OCI-LY1 (cell line): ENCODE data around the gene C20orf144.

ENCODE experiments used
- H2AFZ ChIP-seq: fragments of 200-600 bp; sonication (generic), shearing (Covaris generic); 2 replicates; pipeline ENCODE4 v1.6.0; 2014; ENCODE audit warnings: antibody characterized with exemption, mild to moderate bottlenecking, low read length
- H3F3A ChIP-seq: fragments of 200-600 bp; sonication (generic), shearing (Covaris generic); 2 replicates; pipeline ENCODE4 v1.6.0; 2014; ENCODE audit warnings: mild to moderate bottlenecking, antibody characterized with exemption, low read length, moderate library complexity; ENCODE audit not compliant: insufficient read depth
- H3K27ac ChIP-seq: fragments of 200-600 bp; sonication (generic); 2 replicates; pipeline ENCODE4 v1.5.1; 2014; ENCODE audit warnings: low read length, mixed run types, mild to moderate bottlenecking, low read depth; ENCODE audit not compliant: poor library complexity, severe bottlenecking
- H3K27me3 ChIP-seq: fragments of 200-600 bp; sonication (generic); 2 replicates; pipeline ENCODE4 v1.6.0; 2014; ENCODE audit warnings: antibody characterized with exemption, mild to moderate bottlenecking, low read length, moderate library complexity; ENCODE audit not compliant: insufficient read depth
- H3K36me3 ChIP-seq: fragments of 200-600 bp; sonication (generic); 2 replicates; pipeline ENCODE4 v1.6.1; 2014; ENCODE audit warnings: mild to moderate bottlenecking, antibody characterized with exemption, low read length, moderate library complexity, mixed read lengths; ENCODE audit not compliant: insufficient read depth
- H3K4me1 ChIP-seq: fragments of 200-600 bp; sonication (generic); 2 replicates; pipeline ENCODE4 v1.5.1; 2014; ENCODE audit warnings: mild to moderate bottlenecking, low read length, moderate library complexity; ENCODE audit not compliant: insufficient read depth, severe bottlenecking
- H3K4me2 ChIP-seq: fragments of 200-600 bp; sonication (generic), shearing (Covaris generic); 2 replicates; pipeline ENCODE4 v1.6.1; 2014; ENCODE audit warnings: low read length
- H3K4me3 ChIP-seq: fragments of 200-600 bp; sonication (generic); 2 replicates; pipeline ENCODE4 v1.5.1; 2014; ENCODE audit warnings: low read length, low read depth, mild to moderate bottlenecking, mixed read lengths; ENCODE audit not compliant: poor library complexity, severe bottlenecking
- H3K79me2 ChIP-seq: fragments of 200-600 bp; shearing (Covaris generic); 2 replicates; pipeline ENCODE4 v1.6.1; 2016; ENCODE audit warnings: mixed run types, low read length, mixed read lengths; ENCODE audit not compliant: insufficient read depth
- H3K9ac ChIP-seq: fragments of 200-600 bp; sonication (generic), shearing (Covaris generic); 2 replicates; pipeline ENCODE4 v1.6.1; 2014; ENCODE audit warnings: mild to moderate bottlenecking, low read length, mixed read lengths
- H3K9me2 ChIP-seq: fragments of 200-600 bp; sonication (generic), shearing (Covaris generic); 2 replicates; pipeline ENCODE4 v1.6.1; 2014; ENCODE audit warnings: low read depth, mild to moderate bottlenecking, low read length, mixed read lengths
- H3K9me3 ChIP-seq: fragments of 200-600 bp; shearing (Covaris generic); 2 replicates; pipeline ENCODE4 v1.6.1; 2014; ENCODE audit warnings: low read length, mixed read lengths
- H4K20me1 ChIP-seq: fragments of 200-600 bp; sonication (generic), shearing (Covaris generic); 2 replicates; pipeline ENCODE4 v1.6.0; 2016; ENCODE audit warnings: mild to moderate bottlenecking, low read length; ENCODE audit not compliant: insufficient read depth
- EZH2 ChIP-seq: fragments of 200-600 bp; sonication (generic), shearing (Covaris generic); IDR thresholded peaks from 2 replicates; pipeline ENCODE4 v1.8.0; 2017; ENCODE audit warnings: borderline replicate concordance, mixed run types, mild to moderate bottlenecking, antibody characterized with exemption, low read length, moderate library complexity, mixed read lengths
- TF ChIP-seq, protein P1 (sequence below): fragments of 200-600 bp; sonication (generic), shearing (Covaris generic); IDR thresholded peaks from 2 replicates; pipeline ENCODE4 v1.5.1; 2017; ENCODE audit warnings: mild to moderate bottlenecking, antibody characterized with exemption, low read length, moderate library complexity, mixed read lengths

Gene C20orf144

DNA sequence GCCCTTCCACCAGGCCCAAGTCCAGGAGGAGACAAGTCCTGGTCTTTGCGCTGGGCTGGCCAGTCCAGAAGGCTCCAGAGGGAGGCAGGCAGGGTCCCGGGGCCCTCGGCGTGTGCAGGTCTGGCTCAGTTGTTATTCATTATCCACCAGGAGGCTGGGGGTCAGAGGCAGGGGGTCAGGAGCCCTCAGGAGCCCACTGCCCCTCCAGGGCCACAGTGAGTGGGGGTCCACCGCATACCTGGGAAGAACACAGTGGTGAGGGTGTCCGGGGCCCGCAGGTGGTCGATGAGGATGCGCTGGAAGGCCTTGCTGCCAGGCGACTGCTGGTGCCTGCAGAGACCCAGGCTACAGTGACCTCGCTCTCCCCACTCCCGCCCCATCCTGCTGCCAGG is 4.4 kb upstream of the C20orf144 start:
- Histone ChIP-seq H3F3A (no peaks in the 10 kb centered on the region), H3K79me2 (no peaks in the 10 kb centered on the region), H3K36me3 (peaks cover 66% of the 10 kb centered on the region), H3K9me2 (no peaks in the 10 kb centered on the region), H3K4me2 (no peak overlapping the region), H3K27ac (no peak overlapping the region), H3K27me3 (no peaks in the 10 kb centered on the region), H3K9me3 (no peaks in the 10 kb centered on the region), H4K20me1 (no peaks in the 10 kb centered on the region), H3K4me1 (peaks cover 34% of the 10 kb centered on the region), H3K4me3 (no peak overlapping the region), H3K9ac (no peak overlapping the region), H2AFZ (no peak overlapping the region)
- no peak for TF ChIP-seq EZH2
- TF ChIP-seq, protein P1, sequence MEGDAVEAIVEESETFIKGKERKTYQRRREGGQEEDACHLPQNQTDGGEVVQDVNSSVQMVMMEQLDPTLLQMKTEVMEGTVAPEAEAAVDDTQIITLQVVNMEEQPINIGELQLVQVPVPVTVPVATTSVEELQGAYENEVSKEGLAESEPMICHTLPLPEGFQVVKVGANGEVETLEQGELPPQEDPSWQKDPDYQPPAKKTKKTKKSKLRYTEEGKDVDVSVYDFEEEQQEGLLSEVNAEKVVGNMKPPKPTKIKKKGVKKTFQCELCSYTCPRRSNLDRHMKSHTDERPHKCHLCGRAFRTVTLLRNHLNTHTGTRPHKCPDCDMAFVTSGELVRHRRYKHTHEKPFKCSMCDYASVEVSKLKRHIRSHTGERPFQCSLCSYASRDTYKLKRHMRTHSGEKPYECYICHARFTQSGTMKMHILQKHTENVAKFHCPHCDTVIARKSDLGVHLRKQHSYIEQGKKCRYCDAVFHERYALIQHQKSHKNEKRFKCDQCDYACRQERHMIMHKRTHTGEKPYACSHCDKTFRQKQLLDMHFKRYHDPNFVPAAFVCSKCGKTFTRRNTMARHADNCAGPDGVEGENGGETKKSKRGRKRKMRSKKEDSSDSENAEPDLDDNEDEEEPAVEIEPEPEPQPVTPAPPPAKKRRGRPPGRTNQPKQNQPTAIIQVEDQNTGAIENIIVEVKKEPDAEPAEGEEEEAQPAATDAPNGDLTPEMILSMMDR: no peak

DNA sequence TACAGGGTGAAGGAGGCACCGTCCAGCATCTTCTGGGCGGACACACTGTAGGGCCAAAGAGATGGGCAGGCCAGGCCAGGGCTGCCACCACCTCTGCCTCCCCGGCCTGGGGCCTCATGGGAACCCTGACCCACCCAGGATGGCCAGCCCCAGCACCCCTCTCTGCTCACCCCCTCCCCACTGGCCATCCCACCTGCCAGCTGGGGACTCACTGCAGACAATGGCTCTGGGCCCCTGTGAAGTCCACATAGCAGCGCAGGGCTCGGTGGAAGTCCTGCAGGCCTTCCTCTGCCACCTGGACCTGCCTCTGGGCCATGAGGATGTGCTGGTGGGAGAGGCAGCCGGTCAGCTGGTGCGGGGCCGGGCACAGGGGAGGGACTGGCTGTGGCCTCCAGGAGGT is 3.6 kb upstream of the C20orf144 start:
- H3K27me3 ChIP-seq: no peaks in the 10 kb centered on the region
- no peak overlapping the region for H3K4me2 ChIP-seq
- H3K36me3 ChIP-seq: peaks cover 66% of the 10 kb centered on the region
- no peak overlapping the region for H3K4me3 ChIP-seq
- H2AFZ ChIP-seq: no peak overlapping the region
- peaks cover 33% of the 10 kb centered on the region for H3K4me1 ChIP-seq
- no peaks in the 10 kb centered on the region for H4K20me1 ChIP-seq
- no peak overlapping the region for H3K9ac ChIP-seq
- H3K27ac ChIP-seq: no peak overlapping the region
- H3K9me3 ChIP-seq: no peaks in the 10 kb centered on the region
- no peaks in the 10 kb centered on the region for H3F3A ChIP-seq
- H3K79me2 ChIP-seq: no peaks in the 10 kb centered on the region
- TF ChIP-seq, protein P1: no peak
- TF ChIP-seq EZH2: no peak
- no peaks in the 10 kb centered on the region for H3K9me2 ChIP-seq

GRCh38 chr20:33658929-33659328 is 3.2 kb upstream of the C20orf144 start:
- H3K27ac ChIP-seq: no peak overlapping the region
- TF ChIP-seq EZH2: no peak
- TF ChIP-seq, protein P1: no peak
- H4K20me1 ChIP-seq: no peaks in the 10 kb centered on the region
- H3K4me2 ChIP-seq: no peak overlapping the region
- H3K9ac ChIP-seq: no peak overlapping the region
- H3K36me3 ChIP-seq: peaks cover 66% of the 10 kb centered on the region
- H3K9me3 ChIP-seq: no peaks in the 10 kb centered on the region
- peaks cover 31% of the 10 kb centered on the region for H3K4me1 ChIP-seq
- no peaks in the 10 kb centered on the region for H3K27me3 ChIP-seq
- no peaks in the 10 kb centered on the region for H3K9me2 ChIP-seq
- H3K79me2 ChIP-seq: no peaks in the 10 kb centered on the region
- H2AFZ ChIP-seq: no peak overlapping the region
- H3F3A ChIP-seq: no peaks in the 10 kb centered on the region
- no peak overlapping the region for H3K4me3 ChIP-seq
